Activated naive CD8-positive, alpha-beta T cell treated with anti-CD3 and anti-CD28 coated beads for 36 hours (primary cell): ENCODE measurements around the gene TAPBP. TPM values are rescaled to one million over a fixed set of nuclear protein-coding genes. Genes with fewer than 3 reads are reported as not detected.

Experiments used
- DNase-seq: peaks from one replicate; pipeline ENCODE4 v3.0.0; 2021
- H3K27ac Mint-ChIP-seq: one replicate; pipeline ENCODE4 v1.8.0; 2022; ENCODE audit warnings: mild to moderate bottlenecking, moderate library complexity, mixed read lengths
- H3K27me3 Mint-ChIP-seq: one replicate; pipeline ENCODE4 v1.8.0; 2022; ENCODE audit warnings: mild to moderate bottlenecking, mixed read lengths
- H3K36me3 Mint-ChIP-seq: one replicate; pipeline ENCODE4 v1.8.0; 2021; ENCODE audit warnings: mild to moderate bottlenecking, mixed read lengths
- H3K4me1 Mint-ChIP-seq: one replicate; pipeline ENCODE4 v1.8.0; 2021; ENCODE audit warnings: mixed read lengths
- H3K4me3 Mint-ChIP-seq: one replicate; pipeline ENCODE4 v1.8.0; 2022; ENCODE audit warnings: mild to moderate bottlenecking, moderate library complexity, mixed read lengths
- H3K9me3 Mint-ChIP-seq: one replicate; pipeline ENCODE4 v1.8.0; 2022; ENCODE audit warnings: mixed read lengths
- total RNA-seq, 2 experiments: library from RNA; stranded (reverse); gene quantifications; one replicate each; pipeline ENCODE4 v1.2.3, GENCODE V29; 2021

TAPBP gene
- total RNA-seq, 2 experiments from 2014 or later = 201 to 204 TPM

DNA sequence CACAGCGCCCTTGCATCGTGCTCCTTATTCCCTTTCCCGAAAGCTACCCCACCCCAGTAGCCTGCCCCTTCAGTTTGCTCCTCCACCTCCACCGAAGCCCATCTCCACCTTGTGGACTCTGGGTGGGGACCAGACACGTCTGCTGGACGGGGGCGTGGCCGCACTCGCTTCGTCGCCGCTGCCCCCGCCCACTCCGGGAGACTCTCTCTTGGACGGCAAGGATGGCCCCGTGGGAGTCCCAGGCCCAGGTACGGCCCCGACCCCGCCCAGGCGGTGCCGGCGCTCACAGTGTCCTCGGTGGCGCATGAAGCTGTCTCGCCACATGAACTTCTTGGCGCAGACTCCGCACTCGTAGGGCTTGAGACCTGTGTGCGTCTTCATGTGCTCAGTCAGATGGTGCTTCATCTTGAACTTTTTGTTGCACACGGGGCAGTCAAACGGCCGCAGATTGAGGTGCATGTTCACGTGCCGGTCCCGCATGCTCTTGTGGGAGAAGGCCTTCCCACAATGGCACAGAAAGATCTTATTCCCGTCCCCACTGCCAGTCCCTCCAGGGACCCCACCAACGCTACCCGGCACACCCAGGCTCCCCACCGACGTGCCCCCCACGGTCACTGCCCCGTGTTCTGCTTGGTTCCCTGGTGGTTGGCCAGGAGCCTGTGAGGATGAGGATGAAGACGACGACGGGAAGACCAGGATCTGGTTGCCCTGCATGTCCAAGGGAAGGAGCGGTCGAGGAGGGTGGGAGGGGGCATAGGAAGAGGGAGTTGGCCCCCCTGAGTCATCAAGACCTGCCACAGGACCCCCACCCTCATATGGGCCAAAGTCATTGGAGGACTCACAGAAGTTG is 1.3 kb upstream of the TAPBP start:
- no peak for DNase-seq
- no peaks in the 10 kb centered on the region for H3K27me3 Mint-ChIP-seq
- H3K27ac Mint-ChIP-seq = peak overlapping the region; percentile 99
- peaks cover 45% of the 10 kb centered on the region for H3K36me3 Mint-ChIP-seq
- H3K4me1 Mint-ChIP-seq = peaks cover 62% of the 10 kb centered on the region
- H3K4me3 Mint-ChIP-seq = peak overlapping the region; percentile 99
- no peaks in the 10 kb centered on the region for H3K9me3 Mint-ChIP-seq

GRCh38 chr6:33314515-33314942 is 651 bp upstream of the TAPBP start:
- H3K4me1 Mint-ChIP-seq = peaks cover 56% of the 10 kb centered on the region
- H3K36me3 Mint-ChIP-seq = peaks cover 46% of the 10 kb centered on the region
- DNase-seq = peak; percentile 73
- H3K27me3 Mint-ChIP-seq = no peaks in the 10 kb centered on the region
- peak overlapping the region; percentile 99 for H3K27ac Mint-ChIP-seq
- H3K4me3 Mint-ChIP-seq = peak overlapping the region; percentile 99
- no peaks in the 10 kb centered on the region for H3K9me3 Mint-ChIP-seq

DNA sequence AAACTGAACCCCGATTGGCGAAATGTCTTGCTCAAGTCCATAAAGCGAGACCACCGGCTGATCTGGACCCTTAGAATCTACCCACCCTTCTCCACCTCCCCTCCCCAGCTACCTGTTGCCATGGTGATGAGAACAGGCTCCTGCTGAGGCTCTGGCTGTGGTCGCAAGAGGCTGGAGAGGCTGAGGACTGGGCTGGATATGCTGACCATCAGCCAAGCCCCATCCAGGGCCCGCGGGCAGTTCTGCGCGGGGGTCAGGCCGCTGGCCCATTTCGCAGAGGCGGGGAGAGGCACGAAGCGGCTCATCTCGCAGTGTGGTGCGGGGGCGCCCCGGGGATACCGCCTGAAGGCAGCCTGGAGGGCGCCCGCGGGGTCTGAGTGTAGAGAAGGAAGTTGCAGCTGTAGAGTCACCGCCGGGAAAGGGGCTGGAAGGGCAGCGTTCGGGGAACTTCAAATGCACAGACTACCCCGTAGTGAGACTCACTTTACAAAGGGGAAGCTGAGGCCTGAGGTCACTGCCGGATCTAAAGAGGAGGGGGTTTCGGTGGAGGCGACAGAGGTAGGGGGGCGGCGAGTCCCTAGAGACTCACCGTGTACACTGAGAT is 671 bp downstream of the TAPBP start:
- Mint-ChIP-seq H3K4me1 (peaks cover 52% of the 10 kb centered on the region), H3K36me3 (peaks cover 45% of the 10 kb centered on the region), H3K9me3 (no peaks in the 10 kb centered on the region), H3K27ac (peak overlapping the region; percentile 99), H3K4me3 (peak overlapping the region; percentile 99), H3K27me3 (no peaks in the 10 kb centered on the region)
- peak; percentile 60 for DNase-seq

DNA sequence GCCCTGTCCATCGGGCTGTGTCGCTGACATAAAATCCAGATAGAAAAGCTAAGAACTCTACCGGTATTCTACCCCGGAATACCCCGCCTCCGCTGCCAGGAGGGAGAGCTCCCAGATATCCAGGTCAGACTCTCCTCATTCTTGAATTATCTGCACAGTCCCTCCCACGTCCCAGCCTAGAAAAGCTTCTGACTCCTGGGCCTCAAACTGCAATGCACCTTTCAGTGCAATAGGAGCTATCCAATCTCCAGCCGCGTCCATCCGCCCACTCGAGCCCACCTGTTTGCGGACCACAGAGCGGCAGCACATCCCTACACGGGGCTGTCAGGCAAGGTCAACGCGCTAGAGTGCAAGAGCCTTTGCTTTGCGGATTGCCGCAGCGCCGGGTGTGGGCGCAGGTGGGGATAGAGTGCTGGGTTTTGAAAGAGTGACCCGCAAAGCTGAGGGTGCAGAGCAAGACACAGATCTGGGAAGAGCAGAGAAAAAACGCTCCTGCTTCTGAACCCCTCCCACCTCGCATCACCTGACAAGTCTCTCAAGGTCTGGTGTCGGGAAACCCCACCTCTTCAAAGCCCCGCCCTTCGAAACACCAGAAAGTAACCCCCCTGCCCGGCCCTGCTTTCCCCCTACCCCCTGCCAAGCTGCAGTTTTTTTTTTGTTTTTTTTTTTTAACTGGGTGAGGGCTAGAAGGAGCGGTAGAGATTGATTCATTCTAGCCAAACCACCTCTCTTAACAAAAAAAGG is 1.3 kb downstream of the TAPBP start:
- peak overlapping the region; percentile 99 for H3K27ac Mint-ChIP-seq
- H3K4me3 Mint-ChIP-seq = peak overlapping the region; percentile 99
- no peaks in the 10 kb centered on the region for H3K9me3 Mint-ChIP-seq
- H3K27me3 Mint-ChIP-seq = no peaks in the 10 kb centered on the region
- peaks cover 48% of the 10 kb centered on the region for H3K4me1 Mint-ChIP-seq
- peak; percentile 82 for DNase-seq
- peaks cover 42% of the 10 kb centered on the region for H3K36me3 Mint-ChIP-seq

GRCh38 chr6:33306356-33306755 is 7.5 kb downstream of the TAPBP start:
- peak overlapping the region; percentile 59 for H3K27ac Mint-ChIP-seq
- peaks cover 35% of the 10 kb centered on the region for H3K36me3 Mint-ChIP-seq
- no peaks in the 10 kb centered on the region for H3K9me3 Mint-ChIP-seq
- peaks cover 35% of the 10 kb centered on the region for H3K4me1 Mint-ChIP-seq
- DNase-seq = no peak
- H3K4me3 Mint-ChIP-seq = no peak overlapping the region
- H3K27me3 Mint-ChIP-seq = no peaks in the 10 kb centered on the region

DNA sequence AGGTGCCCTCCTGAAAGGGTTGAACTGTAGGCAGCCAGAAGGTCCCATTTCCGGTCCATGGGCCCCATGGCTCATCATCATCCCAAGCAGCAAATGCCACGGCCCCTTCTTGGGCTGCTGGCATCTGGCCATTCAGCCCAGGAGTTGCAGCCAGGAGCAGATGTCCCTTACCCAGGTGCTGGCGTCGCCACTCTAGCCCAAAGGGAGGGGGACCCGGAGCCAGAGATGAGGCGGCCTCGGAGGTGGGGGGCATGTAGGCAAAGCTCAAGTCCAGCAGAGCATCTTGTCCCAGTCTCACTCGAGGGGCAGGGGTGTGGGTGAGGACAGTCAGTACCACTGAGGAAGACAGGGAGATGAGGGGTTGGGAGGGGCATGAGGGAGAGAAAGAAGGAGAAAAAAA is 8.8 kb downstream of the TAPBP start:
- Mint-ChIP-seq H3K4me1 (peaks cover 38% of the 10 kb centered on the region), H3K36me3 (peaks cover 41% of the 10 kb centered on the region), H3K9me3 (no peaks in the 10 kb centered on the region), H3K27me3 (no peaks in the 10 kb centered on the region), H3K27ac (peak overlapping the region; percentile 74), H3K4me3 (no peak overlapping the region)
- DNase-seq = no peak

- no peaks in the 10 kb centered on the region for H3K9me3 Mint-ChIP-seq
- DNase-seq = no peak
- H3K4me1 Mint-ChIP-seq = peaks cover 47% of the 10 kb centered on the region
- no peak overlapping the region for H3K27ac Mint-ChIP-seq
- H3K27me3 Mint-ChIP-seq = peaks cover 3% of the 10 kb centered on the region
- H3K4me3 Mint-ChIP-seq = no peak overlapping the region
- peaks cover 49% of the 10 kb centered on the region for H3K36me3 Mint-ChIP-seq
These were observed 9.7 kb downstream of the TAPBP start for GRCh38 chr6:33304216-33304615.

DNA sequence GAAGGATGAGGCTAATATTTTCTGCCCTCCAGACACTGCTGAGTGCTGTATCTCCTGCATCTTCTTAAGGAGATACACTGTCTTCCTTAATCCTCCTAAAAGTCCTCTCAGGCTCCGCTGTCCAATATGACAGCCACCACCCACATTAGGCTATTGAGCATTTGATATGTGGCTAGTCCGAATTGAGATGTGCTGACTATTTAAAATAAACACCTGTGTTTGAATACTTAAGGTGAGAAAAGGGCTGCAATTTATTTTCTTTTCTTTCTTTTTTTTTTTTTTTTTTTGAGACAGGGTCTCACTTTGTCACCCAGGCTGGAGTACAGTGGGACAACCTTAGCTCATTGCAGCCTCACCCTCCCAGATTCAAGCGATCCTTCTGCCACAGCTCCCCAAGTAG is 12.0 kb downstream of the TAPBP start:
- Mint-ChIP-seq H3K4me3 (no peak overlapping the region), H3K27me3 (peaks cover 5% of the 10 kb centered on the region), H3K27ac (peak overlapping the region; percentile 57), H3K4me1 (peaks cover 50% of the 10 kb centered on the region), H3K9me3 (no peaks in the 10 kb centered on the region), H3K36me3 (peaks cover 44% of the 10 kb centered on the region)
- DNase-seq = no peak

DNA sequence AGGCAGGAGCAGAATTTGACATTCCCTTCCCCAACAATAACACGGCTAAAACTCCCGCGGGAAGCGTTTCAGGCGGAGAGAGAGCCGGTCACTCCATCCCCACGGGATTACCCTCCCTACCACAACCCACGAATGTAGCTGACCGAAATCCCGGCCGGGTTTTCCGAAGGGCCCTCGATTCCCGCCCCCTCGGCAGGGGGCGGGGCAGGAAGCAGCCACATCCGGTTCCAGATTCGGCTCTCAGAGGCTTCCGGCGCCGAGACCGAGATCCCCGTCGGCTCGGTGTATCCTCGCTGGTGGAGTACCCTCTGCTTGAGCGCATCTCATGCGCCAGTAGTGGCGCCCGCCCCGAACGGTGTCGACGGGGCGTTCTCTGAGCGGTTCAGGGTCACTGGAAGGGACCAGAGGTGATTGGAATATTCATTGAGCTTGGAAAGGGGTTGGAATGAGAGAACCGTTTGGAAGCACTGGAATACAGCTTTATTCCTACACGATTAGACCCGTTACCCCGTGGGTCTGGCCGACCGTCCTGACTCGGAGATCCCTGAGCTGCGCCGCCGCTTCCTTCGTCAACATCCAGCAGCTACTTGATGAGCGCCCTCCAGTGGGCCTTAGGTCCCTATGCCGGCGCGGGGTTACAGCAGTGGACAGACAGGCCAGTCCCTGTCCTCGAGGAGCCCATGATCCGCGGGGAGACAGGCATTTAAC is 14.5 kb downstream of the TAPBP start:
- peak; percentile 95 for DNase-seq
- Mint-ChIP-seq H3K36me3 (peaks cover 37% of the 10 kb centered on the region), H3K9me3 (no peaks in the 10 kb centered on the region), H3K4me1 (peaks cover 37% of the 10 kb centered on the region), H3K27ac (peak overlapping the region; percentile 96), H3K4me3 (peak overlapping the region; percentile 94), H3K27me3 (peaks cover 5% of the 10 kb centered on the region)

DNA sequence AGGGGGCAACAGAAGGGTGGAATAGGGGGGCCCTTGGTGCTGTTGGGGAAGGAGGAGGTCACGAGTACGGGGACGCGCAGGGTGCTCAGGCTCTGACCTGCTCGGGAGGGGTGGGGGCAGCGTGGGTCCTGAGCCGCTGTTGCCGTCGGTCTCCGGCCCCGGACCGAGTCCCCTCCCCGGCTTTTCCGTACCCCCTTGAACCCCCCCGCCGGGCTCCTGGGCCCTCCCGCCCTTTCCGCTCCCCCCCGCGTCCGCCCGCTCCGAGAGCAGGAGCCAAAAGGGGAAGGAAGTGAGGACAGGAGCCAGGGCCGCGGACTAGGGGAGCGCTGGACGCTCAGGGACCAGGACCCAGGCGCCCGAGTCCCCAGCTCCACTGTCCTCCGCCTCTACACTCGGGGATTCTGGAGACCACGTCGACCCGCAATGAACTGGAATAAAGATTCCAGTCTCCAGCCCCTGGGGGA is 15.1 kb downstream of the TAPBP start, which contains the start of gene RGL2:
Gene RGL2, minus strand, starts transcription at position 170 of the 464 bp plus-strand sequence. CDS start 332 bp downstream, outside the sequence.
- H3K36me3 Mint-ChIP-seq = peaks cover 36% of the 10 kb centered on the region
- no peaks in the 10 kb centered on the region for H3K9me3 Mint-ChIP-seq
- peak within 1 kb of the TSS; percentile 94 for H3K4me3 Mint-ChIP-seq
- peak; percentile 58 for DNase-seq
- H3K27ac Mint-ChIP-seq = peak within 1 kb of the TSS; percentile 96
- peaks cover 5% of the 10 kb centered on the region for H3K27me3 Mint-ChIP-seq
- H3K4me1 Mint-ChIP-seq = peaks cover 32% of the 10 kb centered on the region

DNA sequence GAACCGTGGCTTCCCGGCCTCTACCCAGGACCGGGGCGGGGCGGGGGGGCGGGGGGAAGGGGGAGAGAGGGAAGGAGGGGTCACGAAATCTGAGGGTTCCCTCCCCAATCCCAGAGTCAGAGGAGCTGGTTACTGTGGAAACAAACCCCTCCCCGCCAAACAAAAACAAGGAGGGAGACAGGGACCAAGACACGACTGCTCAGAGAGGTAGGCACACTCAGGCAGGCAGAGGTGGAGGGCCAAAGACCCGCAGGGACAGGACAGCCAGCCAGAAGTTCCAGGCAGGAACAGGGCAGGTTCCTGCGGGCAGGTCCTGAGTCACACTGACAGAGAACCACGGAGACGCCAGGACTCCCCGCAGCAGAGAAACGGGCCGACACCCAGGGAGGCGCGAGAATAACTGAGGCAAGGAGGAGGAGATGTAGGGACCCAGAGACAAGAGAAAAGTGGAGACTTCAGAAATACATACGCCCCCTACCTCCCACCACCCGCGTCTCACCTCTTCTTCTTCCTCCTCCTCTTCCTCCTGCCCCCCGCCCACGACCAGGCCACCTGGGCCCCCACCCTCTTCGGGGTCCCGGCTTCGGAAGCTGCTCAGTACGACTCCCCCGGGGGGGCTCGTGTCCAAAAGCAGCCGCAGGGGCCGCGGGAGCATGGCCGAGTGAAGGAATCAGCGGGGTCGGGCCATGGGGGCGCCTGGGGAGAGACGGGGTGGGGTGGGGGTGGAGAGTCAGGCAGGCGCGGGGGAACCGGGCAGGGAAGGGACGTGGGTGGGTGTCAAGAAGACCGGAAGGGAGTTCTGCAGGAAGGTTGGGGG is 15.7 kb downstream of the TAPBP start:
- H3K4me3 Mint-ChIP-seq = peak overlapping the region; percentile 94
- H3K27me3 Mint-ChIP-seq = peaks cover 5% of the 10 kb centered on the region
- peaks cover 33% of the 10 kb centered on the region for H3K36me3 Mint-ChIP-seq
- H3K4me1 Mint-ChIP-seq = peaks cover 29% of the 10 kb centered on the region
- peak overlapping the region; percentile 96 for H3K27ac Mint-ChIP-seq
- H3K9me3 Mint-ChIP-seq = no peaks in the 10 kb centered on the region
- peak; percentile 70 for DNase-seq

GRCh38 chr6:33297406-33297955 is 16.4 kb downstream of the TAPBP start:
- Mint-ChIP-seq H3K36me3 (peaks cover 30% of the 10 kb centered on the region), H3K27me3 (peaks cover 5% of the 10 kb centered on the region), H3K27ac (peak overlapping the region; percentile 56), H3K4me3 (peak overlapping the region; percentile 57), H3K4me1 (peaks cover 29% of the 10 kb centered on the region), H3K9me3 (no peaks in the 10 kb centered on the region)
- no peak for DNase-seq

- Mint-ChIP-seq H3K9me3 (no peaks in the 10 kb centered on the region), H3K4me1 (peaks cover 29% of the 10 kb centered on the region), H3K4me3 (no peak overlapping the region), H3K27ac (peak overlapping the region; percentile 56), H3K27me3 (peaks cover 5% of the 10 kb centered on the region), H3K36me3 (peaks cover 25% of the 10 kb centered on the region)
- DNase-seq = no peak
These were observed 17.0 kb downstream of the TAPBP start for GRCh38 chr6:33296797-33297405.
